Gastrocnemius medialis (tissue), 4 donors: ENCODE data around the gene FHOD3. TPM values are rescaled to one million over a fixed set of nuclear protein-coding genes. Genes with fewer than 3 reads are reported as not detected.

ENCODE experiments used
- ATAC-seq, 2 donors: fragments of 150-250 bp; one replicate each; pipeline ENCODE4 v1.9.1; 2016
- DNase-seq, 2 donors: peaks; one replicate each; pipeline ENCODE4 v3.0.0-alpha.2; 2019
- H3K27ac ChIP-seq, 4 donors: fragments of 200-600 bp; sonication (generic); 1 replicate in 1 of 4; 2 replicates in 3 of 4; pipeline ENCODE4 v1.5.1; 2016 to 2018; ENCODE audit warnings: mild to moderate bottlenecking in 2 of 4, moderate library complexity in 1 of 4
- H3K27me3 ChIP-seq, 3 donors: fragments of 200-600 bp; sonication (generic) in 2 of 3; 1 replicate in 1 of 3; 2 replicates in 2 of 3; pipeline versions ENCODE4 v1.5.1 to v1.6.0; 2016 to 2019; ENCODE audit warnings: mild to moderate bottlenecking in 1 of 3, moderate library complexity in 1 of 3
- H3K36me3 ChIP-seq, 2 donors: fragments of 200-600 bp; sonication (generic) in 1 of 2; one replicate each; pipeline ENCODE4 v1.5.1; 2017 to 2018
- H3K4me1 ChIP-seq, 2 donors: fragments of 200-600 bp; sonication (generic) in 1 of 2; one replicate each; pipeline ENCODE4 v1.5.1; 2016 to 2017; ENCODE audit warnings: mild to moderate bottlenecking in 2 of 2
- H3K4me3 ChIP-seq, 4 donors: fragments of 200-600 bp; sonication (generic) in 3 of 4; 1 replicate in 1 of 4; 2 replicates in 3 of 4; pipeline ENCODE4 v1.5.1; 2016 to 2019; ENCODE audit warnings: mild to moderate bottlenecking in 2 of 4
- H3K9me3 ChIP-seq, 3 donors: fragments of 200-600 bp; sonication (generic) in 2 of 3; 1 replicate in 1 of 3; 2 replicates in 2 of 3; pipeline ENCODE4 v1.5.1; 2016 to 2019
- CTCF ChIP-seq, 5 experiments: fragments of 450-650 bp in 3 of 5; fragments of 200-600 bp in 2 of 5; sonication (generic) in 2 of 5; IDR thresholded peaks in 4 of 5; conservative IDR thresholded peaks in 1 of 5; 1 replicate in 4 of 5; 2 replicates in 1 of 5; pipeline ENCODE4 v1.5.1; 2016 to 2019; ENCODE audit warnings: antibody characterized with exemption in 5 of 5, mild to moderate bottlenecking in 3 of 5, moderate library complexity in 3 of 5
- POLR2A ChIP-seq, 2 donors: fragments of 450-650 bp; IDR thresholded peaks; one replicate each; pipeline ENCODE4 v1.6.1; 2017; ENCODE audit warnings: antibody characterized with exemption in 2 of 2, mild to moderate bottlenecking in 2 of 2, moderate library complexity in 2 of 2
- in situ Hi-C, 4 donors: fragments of 200-750 bp; cut with MboI; loops; one replicate each; pipeline versions ENCODE4 v1.15.0 to v1.8.0; 2017; ENCODE audit warnings: low sequenced_read_pairs in 4 of 4
- intact Hi-C: fragments of 100-400 bp; cut with DNase I; formaldehyde crosslinking; loops from one replicate; pipeline ENCODE4 v1.15.1; 2023; ENCODE audit warnings: low total_unique reads
- total RNA-seq, 4 donors: library from RNA; depleted of rRNA; stranded (reverse); fragments of >200 nt; gene quantifications; one replicate each; pipeline versions ENCODE4 v1.1.0 to v1.2.3, GENCODE V29; 2016

The FHOD3 gene
- total RNA-seq, 4 donors from 2014 or later: 10.0 to 32.5 (median 17.0) TPM

- TF ChIP-seq POLR2A (IDR thresholded peaks at IDR 0.05): no peak
- TF ChIP-seq CTCF (IDR thresholded peaks at IDR 0.05 in 4 of 5, conservative IDR thresholded peaks at IDR 0.05 in 1 of 5): no peak
- Histone ChIP-seq H3K27me3 (no peaks in the 10 kb centered on the region), H3K9me3 (no peaks in the 10 kb centered on the region), H3K4me3 (no peak overlapping the region), H3K4me1 (peaks cover 5 to 13% of the 10 kb centered on the region in 2 donors), H3K27ac (no peak overlapping the region), H3K36me3 (no peaks in the 10 kb centered on the region)
- ATAC-seq: no peak
- DNase-seq: no peak
- in situ Hi-C loops (no loop called here), intact Hi-C loops (no loop called here)
Observed at GRCh38 chr18:36322734-36323133, 25.2 kb downstream of the FHOD3 start.

GRCh38 chr18:36323421-36323820, 25.9 kb downstream of the FHOD3 start:
- DNase-seq (no peak), ATAC-seq (no peak)
- Histone ChIP-seq H3K27me3 (no peaks in the 10 kb centered on the region), H3K27ac (no peak overlapping the region), H3K36me3 (no peaks in the 10 kb centered on the region), H3K4me3 (no peak overlapping the region), H3K4me1 (peaks cover 5 to 13% of the 10 kb centered on the region in 2 donors), H3K9me3 (no peaks in the 10 kb centered on the region)
- in situ Hi-C loops: no loop called here
- no peak for TF ChIP-seq POLR2A (IDR thresholded peaks at IDR 0.05)
- TF ChIP-seq CTCF (IDR thresholded peaks at IDR 0.05 in 4 of 5, conservative IDR thresholded peaks at IDR 0.05 in 1 of 5): no peak
- intact Hi-C loops: no loop called here

GRCh38 chr18:36325846-36326245, 28.3 kb downstream of the FHOD3 start:
- DNase-seq (no peak), ATAC-seq (no peak)
- Histone ChIP-seq H3K4me1 (peaks cover 13 to 21% of the 10 kb centered on the region in 2 donors), H3K36me3 (no peaks in the 10 kb centered on the region), H3K4me3 (no peak overlapping the region), H3K9me3 (no peaks in the 10 kb centered on the region), H3K27me3 (no peaks in the 10 kb centered on the region), H3K27ac (no peak overlapping the region)
- in situ Hi-C loops: no loop called here
- TF ChIP-seq CTCF (IDR thresholded peaks at IDR 0.05 in 4 of 5, conservative IDR thresholded peaks at IDR 0.05 in 1 of 5) (no peak), POLR2A (IDR thresholded peaks at IDR 0.05) (no peak)
- intact Hi-C loops: no loop called here

- TF ChIP-seq POLR2A (IDR thresholded peaks at IDR 0.05) (no peak), CTCF (IDR thresholded peaks at IDR 0.05 in 4 of 5, conservative IDR thresholded peaks at IDR 0.05 in 1 of 5) (no peak)
- Histone ChIP-seq H3K4me3 (no peak overlapping the region), H3K27ac (no peak overlapping the region), H3K36me3 (no peaks in the 10 kb centered on the region), H3K27me3 (no peaks in the 10 kb centered on the region), H3K4me1 (peaks cover 9 to 14% of the 10 kb centered on the region in 2 donors), H3K9me3 (no peaks in the 10 kb centered on the region)
- intact Hi-C loops: no loop called here
- ATAC-seq (no peak), DNase-seq (no peak)
- in situ Hi-C loops: no loop called here
Observed at GRCh38 chr18:36326771-36327170, 29.3 kb downstream of the FHOD3 start.
